Measurements from ENCODE around the gene MTSS2.

MTSS2 gene, protein sequence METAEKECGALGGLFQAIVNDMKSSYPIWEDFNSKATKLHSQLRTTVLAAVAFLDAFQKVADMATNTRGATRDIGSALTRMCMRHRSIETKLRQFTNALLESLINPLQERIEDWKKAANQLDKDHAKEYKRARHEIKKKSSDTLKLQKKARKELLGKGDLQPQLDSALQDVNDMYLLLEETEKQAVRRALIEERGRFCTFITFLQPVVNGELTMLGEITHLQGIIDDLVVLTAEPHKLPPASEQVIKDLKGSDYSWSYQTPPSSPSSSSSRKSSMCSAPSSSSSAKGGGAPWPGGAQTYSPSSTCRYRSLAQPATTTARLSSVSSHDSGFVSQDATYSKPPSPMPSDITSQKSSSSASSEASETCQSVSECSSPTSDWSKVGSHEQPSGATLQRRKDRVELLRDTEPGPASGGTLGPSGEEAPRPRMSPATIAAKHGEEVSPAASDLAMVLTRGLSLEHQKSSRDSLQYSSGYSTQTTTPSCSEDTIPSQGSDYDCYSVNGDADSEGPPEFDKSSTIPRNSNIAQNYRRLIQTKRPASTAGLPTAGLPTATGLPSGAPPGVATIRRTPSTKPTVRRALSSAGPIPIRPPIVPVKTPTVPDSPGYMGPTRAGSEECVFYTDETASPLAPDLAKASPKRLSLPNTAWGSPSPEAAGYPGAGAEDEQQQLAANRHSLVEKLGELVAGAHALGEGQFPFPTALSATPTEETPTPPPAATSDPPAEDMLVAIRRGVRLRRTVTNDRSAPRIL

DNA sequence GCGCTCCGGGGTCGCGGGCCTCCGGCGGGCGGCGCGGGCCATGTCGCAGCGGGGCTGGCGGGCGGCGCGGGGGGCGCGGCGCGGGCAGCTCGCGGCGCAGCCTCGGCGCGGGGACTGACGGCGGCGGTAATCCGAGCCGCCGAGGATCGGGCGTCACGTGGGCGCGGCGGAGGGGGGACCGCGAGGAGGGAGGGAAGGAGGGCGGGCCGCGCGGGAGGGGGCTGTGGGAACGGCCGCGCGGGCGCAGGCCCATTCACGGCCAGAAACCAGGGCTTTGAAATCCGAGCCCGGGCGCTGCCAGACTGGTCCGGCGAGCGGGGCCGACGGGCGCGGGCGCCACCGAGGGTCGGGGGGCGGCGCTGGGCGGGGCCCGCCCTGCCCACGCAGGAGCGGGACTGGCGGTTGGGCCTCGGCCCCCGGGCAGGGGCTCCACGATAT lies at the start of gene MTSS2:
MTSS2 (minus strand) TSS at position 116 of the 438 bp plus-strand sequence. CDS start 262 bp downstream, outside the sequence.
- Mint-ChIP-seq H3K27me3 (no peaks in the 10 kb centered on the region), H3K4me3 (peak within 1 kb of the TSS; percentile 77), H3K27ac (peak within 1 kb of the TSS; percentile 50), H3K4me1 (ENCODE audit: low read depth) (peaks cover 10% of the 10 kb centered on the region), H3K9me3 (ENCODE audit: low read depth) (no peaks in the 10 kb centered on the region), H3K36me3 (no peaks in the 10 kb centered on the region)

DNA sequence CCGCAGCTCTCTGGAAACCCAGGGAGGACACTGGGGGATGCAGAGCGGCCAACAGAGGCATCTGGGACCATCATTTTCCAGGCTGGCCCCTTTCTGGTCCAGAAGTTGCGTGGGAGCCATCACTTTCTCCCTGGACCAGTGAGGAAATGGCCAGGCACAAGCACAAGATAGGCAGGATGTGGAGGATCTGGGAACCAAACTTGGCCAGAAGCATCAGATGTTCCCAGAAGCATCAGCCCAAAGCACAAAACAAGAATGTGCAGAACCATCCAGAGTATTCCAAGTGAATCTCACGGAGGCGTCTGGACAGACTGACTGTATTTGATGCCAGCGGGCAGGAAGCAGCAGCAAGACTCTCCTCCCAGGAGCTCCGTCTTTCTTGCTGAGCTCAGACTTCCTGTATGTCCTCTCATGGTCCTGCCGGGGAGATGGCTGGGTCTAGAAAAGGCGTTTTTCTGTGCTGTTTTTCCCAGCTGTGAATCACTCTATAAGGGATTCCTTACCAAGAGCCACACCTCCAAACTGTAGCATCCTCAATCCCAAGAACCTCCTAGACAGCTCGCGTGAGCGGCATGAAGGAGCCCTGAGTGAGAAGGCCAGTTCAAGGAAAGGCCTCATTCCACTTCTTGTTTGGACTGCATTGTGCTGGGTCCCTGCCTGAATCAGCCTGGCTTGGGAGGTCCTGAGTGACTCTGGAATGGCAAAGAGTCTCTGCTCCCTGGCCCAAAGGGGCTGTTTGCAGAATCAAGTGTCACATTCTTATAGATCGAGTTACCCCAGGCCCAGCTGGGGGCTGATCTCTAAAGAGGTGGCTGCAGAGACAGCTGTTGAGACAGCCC lies 49.5 kb upstream of the MTSS2 start:
- no peaks in the 10 kb centered on the region for H3K9me3 Mint-ChIP-seq (ENCODE audit: low read depth)
- peaks cover 57% of the 10 kb centered on the region for H3K4me1 Mint-ChIP-seq (ENCODE audit: low read depth)
- peak overlapping the region; percentile 64 for H3K4me3 Mint-ChIP-seq
- no peaks in the 10 kb centered on the region for H3K27me3 Mint-ChIP-seq
- peaks cover 17% of the 10 kb centered on the region for H3K36me3 Mint-ChIP-seq
- peak overlapping the region; percentile 100 for H3K27ac Mint-ChIP-seq

DNA sequence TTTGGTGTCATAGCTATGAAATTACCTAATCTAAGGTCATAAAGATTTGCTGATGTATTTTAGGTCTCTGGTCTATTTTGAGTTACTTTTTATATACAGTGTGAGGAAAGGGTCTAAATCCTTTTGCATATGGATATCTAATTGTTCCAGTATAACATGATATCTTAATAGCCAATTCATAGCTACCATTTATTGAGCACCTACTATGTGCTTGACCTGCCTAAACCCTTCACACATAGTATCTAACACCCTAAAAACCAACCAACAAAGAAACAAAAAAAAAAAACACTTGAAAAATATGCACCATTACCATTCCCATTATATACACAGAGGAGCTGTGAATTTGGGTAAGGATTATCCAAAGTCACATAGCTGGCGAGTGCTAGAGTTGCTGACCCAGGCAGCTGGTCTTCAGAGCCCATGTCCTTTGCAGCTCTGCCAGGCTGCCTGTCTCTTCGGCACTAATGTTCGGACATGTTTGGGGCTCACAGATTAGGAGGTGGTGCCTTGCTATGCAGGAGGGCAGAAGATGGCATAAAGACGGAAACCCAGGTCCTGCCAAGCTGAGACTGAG lies 48.8 kb upstream of the MTSS2 start:
- Mint-ChIP-seq H3K4me1 (ENCODE audit: low read depth) (peaks cover 50% of the 10 kb centered on the region), H3K9me3 (ENCODE audit: low read depth) (no peaks in the 10 kb centered on the region), H3K4me3 (no peak overlapping the region), H3K27me3 (no peaks in the 10 kb centered on the region), H3K36me3 (peaks cover 23% of the 10 kb centered on the region), H3K27ac (peak overlapping the region; percentile 58)

DNA sequence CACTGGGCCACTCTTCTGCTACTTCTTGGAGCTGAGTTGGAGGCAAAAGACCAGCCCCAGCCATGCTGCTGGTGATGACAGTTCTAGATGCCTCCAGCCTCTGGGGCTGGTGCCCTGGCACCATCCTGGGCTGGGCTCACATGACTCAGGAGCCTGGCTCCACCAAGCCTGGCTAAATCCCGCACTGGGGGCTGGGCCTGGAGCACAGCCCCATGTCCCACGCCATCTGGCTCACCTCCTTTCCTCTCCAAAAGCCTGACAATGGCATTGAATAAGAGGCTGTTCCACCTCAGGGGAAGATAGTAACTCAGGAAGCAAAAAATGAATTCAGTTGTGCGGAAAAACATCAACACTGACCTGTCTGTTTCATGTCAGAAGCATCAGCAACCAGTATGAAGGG lies 45.1 kb upstream of the MTSS2 start:
- Mint-ChIP-seq H3K27me3 (no peaks in the 10 kb centered on the region), H3K27ac (no peak overlapping the region)

DNA sequence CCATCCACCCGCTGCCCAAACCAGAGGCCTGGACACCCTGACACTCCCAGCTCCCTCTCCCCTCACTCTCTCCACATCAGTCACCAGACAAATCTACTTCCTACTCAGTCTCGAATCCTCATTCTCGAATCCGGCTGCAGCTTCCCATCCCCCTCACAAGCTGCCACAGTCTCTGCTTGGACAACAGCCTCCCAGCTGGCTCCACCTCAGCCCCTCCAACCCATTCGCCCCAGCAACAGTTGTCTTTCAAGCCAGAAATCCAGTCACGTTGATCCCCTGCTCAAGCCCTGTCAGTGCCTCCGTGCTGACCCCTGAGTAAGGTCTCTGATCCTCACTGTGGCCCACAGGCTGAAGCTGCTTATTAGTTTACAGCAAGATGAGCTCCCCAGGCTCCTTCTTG lies 44.2 kb upstream of the MTSS2 start:
- H3K4me3 Mint-ChIP-seq: no peak overlapping the region
- peaks cover 21% of the 10 kb centered on the region for H3K36me3 Mint-ChIP-seq
- H3K9me3 Mint-ChIP-seq (ENCODE audit: low read depth): no peaks in the 10 kb centered on the region
- no peaks in the 10 kb centered on the region for H3K27me3 Mint-ChIP-seq
- H3K27ac Mint-ChIP-seq: no peak overlapping the region
- H3K4me1 Mint-ChIP-seq (ENCODE audit: low read depth): peaks cover 6% of the 10 kb centered on the region

More for the DNA sequence above, 45.1 kb upstream of the MTSS2 start:
- Mint-ChIP-seq H3K4me1 (ENCODE audit: low read depth) (peaks cover 14% of the 10 kb centered on the region), H3K4me3 (no peak overlapping the region), H3K36me3 (peaks cover 21% of the 10 kb centered on the region), H3K9me3 (ENCODE audit: low read depth) (no peaks in the 10 kb centered on the region)

DNA sequence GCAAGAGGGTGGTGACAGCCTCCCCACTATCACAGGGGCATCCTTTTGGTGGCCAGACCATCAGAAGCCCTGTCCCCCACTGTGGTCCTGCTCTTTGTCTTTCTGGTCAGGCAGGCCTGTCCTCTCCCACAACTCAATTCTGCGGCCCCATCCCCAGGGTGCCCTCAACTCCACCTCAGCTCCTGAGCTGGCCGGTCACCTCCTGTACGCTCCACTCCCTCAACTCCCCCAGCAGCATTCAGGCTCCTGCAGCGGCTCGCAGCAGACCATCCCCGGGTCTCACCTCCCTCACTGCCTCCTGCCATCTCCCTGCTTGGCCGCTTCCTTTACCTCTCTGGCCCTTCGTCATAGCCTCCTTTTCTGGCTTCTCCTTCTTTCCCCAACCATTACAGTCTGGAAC lies 43.4 kb upstream of the MTSS2 start:
- Mint-ChIP-seq H3K27ac (no peak overlapping the region), H3K27me3 (no peaks in the 10 kb centered on the region), H3K4me3 (no peak overlapping the region), H3K9me3 (ENCODE audit: low read depth) (no peaks in the 10 kb centered on the region), H3K36me3 (peaks cover 21% of the 10 kb centered on the region), H3K4me1 (ENCODE audit: low read depth) (no peaks in the 10 kb centered on the region)

DNA sequence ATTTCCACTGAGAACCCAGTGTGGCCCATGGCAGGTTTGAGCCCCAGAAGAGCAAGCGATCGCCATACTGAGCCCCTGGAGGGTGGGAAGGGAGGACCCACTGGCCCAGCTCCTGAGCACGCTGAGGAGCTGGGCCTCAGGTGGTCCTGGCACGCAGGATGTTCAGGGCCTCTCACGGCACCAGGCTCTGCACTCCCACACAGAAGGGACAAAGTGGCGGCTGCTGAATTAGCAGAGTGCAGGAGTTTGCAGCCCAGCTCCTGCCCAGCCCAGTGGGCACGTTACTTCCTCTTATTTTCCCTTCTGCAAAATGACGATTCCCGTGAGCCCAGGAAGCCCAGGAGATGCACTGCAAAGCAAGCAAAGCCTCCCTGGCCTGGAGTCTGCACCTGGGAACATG lies 42.3 kb upstream of the MTSS2 start:
- Mint-ChIP-seq H3K27ac (no peak overlapping the region), H3K4me3 (no peak overlapping the region), H3K9me3 (ENCODE audit: low read depth) (no peaks in the 10 kb centered on the region), H3K27me3 (no peaks in the 10 kb centered on the region), H3K36me3 (peaks cover 21% of the 10 kb centered on the region), H3K4me1 (ENCODE audit: low read depth) (no peaks in the 10 kb centered on the region)

DNA sequence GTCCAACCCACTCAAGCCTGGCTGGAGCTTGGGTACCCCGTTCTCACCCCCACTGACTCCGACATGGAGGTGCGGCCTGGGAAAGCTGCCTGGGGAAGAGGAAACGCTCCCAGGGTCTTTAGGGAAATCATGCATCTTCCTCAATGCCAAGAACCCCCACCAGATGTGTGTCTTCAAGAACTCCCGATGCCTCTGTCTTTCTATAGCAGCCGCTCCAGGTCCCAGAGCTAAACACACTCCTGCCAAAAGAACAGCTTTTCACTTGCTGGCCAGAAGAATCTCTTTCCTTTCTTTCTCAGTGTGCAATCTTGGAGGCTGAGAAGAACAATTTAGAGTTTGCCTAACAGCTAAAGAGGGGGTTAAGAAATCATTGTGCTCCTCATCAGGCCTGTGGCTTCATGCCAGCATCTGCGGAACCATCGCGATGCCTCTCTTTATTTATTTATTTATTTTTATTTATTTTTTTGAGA lies 41.1 kb upstream of the MTSS2 start:
- H3K4me3 Mint-ChIP-seq: no peak overlapping the region
- H3K27me3 Mint-ChIP-seq: no peaks in the 10 kb centered on the region
- H3K4me1 Mint-ChIP-seq (ENCODE audit: low read depth): no peaks in the 10 kb centered on the region
- H3K9me3 Mint-ChIP-seq (ENCODE audit: low read depth): no peaks in the 10 kb centered on the region
- H3K27ac Mint-ChIP-seq: no peak overlapping the region
- H3K36me3 Mint-ChIP-seq: peaks cover 20% of the 10 kb centered on the region

DNA sequence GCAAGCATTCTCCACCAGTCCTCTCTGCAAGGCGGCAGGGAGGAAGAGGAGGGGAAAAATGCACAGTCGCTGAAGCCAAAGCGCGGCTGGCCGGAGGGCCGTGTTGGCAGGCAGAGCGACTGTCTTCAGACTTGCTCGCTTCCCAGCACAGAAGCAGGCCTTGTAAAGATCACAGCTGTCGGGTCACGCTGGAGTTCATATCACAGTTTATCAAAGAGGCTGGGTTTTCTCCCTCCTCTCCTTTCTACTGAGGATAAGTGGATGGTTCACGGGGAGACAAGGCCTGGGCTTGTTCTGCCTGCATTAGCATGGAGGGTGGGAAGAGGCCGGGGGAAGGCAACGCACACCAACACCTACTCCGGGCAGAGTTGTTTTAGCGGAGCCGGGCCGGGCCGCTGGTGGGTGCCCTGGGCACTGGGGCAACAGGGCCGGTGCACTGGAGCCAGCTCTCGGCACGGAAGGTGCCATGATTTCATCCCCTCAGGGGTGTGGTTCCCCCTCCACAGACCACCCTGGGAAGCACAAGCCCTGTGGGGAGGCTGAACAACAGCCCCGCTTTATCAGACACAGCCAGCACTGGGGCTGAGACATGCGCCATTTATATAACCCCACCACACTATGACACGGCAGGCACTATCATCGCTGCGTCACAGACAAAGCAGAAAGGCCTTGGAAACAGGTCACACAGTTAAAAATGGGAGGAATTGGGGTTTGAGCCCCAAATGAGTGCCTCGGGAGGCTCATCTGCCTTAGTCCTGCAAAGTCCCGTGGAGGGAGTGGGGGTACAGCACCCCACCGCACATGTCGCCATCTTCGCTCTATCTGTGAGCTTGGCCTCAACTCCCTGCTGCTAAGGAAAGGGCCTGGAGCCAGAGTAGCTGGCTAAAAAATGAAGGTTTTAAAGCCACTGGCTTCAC lies 40.3 kb upstream of the MTSS2 start:
- no peaks in the 10 kb centered on the region for H3K27me3 Mint-ChIP-seq
- H3K27ac Mint-ChIP-seq: no peak overlapping the region
- peaks cover 16% of the 10 kb centered on the region for H3K36me3 Mint-ChIP-seq
- no peaks in the 10 kb centered on the region for H3K9me3 Mint-ChIP-seq (ENCODE audit: low read depth)
- H3K4me1 Mint-ChIP-seq (ENCODE audit: low read depth): no peaks in the 10 kb centered on the region
- no peak overlapping the region for H3K4me3 Mint-ChIP-seq

DNA sequence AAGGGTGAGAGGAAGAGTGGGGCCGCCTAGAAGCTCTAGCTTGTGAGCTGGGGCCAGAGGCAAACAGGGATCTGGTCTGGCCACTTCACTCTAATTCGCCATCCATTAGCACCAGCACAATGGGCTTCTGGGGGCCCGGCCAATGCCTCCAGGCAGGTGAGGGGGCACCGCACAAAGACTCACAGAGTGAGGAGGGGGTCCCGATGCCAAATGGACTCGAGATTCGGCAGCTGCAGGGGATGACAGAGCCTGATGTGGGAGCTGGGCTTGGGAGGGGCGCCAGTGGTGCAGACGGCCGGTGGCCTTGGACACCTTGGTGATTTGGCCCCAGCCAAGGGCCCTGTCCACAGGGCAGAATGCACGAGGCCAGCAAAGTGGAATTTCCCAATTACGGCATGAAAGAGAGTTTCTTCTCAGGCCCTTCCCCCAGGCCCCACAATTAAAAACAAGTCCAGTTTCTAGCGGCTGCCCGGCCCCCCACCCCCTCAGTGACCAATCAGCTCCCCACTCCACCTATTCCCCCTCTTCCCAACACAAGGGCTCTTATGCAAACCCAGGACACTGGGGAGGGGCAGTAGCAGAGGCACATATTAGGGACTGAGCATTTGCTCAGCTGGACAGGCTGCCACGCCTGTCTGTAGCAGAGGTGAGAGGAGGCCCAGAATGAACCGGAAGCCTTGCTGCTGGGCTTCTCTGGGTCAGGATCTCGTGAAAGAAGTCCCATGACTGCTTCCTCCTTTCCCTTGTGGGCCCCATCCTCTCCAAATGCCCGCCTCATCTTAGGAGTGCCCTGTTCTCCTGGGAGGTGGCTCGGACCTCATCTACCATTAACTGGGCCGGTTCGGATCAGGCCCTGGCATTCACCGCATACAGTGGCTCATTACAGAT lies 39.4 kb upstream of the MTSS2 start:
- H3K36me3 Mint-ChIP-seq: peaks cover 16% of the 10 kb centered on the region
- no peaks in the 10 kb centered on the region for H3K9me3 Mint-ChIP-seq (ENCODE audit: low read depth)
- H3K4me3 Mint-ChIP-seq: no peak overlapping the region
- no peak overlapping the region for H3K27ac Mint-ChIP-seq
- H3K27me3 Mint-ChIP-seq: no peaks in the 10 kb centered on the region
- no peaks in the 10 kb centered on the region for H3K4me1 Mint-ChIP-seq (ENCODE audit: low read depth)

DNA sequence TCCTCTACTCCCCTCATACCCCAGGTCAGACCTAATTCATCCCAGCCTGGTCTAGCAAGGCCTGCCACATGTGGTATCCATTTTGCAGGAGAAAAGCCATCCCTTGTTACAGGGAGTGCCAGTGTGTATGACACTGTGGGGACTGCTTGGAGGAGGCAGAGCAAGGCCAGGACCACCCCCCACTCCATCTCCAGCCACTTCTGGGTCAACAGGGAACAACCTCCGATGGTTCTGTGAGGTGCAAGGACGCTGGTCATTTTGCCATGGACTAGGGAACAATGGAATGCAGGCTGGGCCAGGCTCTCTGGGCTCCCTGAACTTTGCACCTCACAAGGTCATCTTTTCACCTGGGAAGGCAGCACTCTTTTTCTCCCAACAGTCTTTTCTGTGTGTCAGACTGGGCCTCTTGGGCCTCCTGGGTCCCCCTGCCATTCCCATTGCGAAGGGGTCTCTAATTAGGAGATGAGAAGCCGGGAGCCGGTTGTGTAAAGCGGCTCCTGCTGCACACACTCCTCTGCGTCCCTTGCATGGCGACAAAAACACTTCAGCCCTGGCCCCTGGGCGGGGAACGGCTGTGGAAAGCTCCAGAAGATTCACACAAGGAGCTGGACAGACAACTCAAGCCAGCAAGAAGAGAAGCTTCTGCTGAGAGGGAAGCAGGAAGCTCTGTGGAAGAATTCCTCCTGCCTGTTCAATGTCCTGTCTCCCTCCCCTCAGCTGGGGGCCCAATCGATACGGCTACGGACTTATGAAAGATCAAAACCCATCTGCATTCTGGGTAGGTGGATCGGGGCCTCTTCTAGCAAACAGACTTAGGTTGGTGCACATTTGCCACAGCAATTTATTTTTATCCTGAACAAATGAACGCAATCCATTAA lies 38.5 kb upstream of the MTSS2 start:
- peaks cover 12% of the 10 kb centered on the region for H3K36me3 Mint-ChIP-seq
- H3K27ac Mint-ChIP-seq: no peak overlapping the region
- no peaks in the 10 kb centered on the region for H3K4me1 Mint-ChIP-seq (ENCODE audit: low read depth)
- H3K9me3 Mint-ChIP-seq (ENCODE audit: low read depth): no peaks in the 10 kb centered on the region
- no peak overlapping the region for H3K4me3 Mint-ChIP-seq
- no peaks in the 10 kb centered on the region for H3K27me3 Mint-ChIP-seq

DNA sequence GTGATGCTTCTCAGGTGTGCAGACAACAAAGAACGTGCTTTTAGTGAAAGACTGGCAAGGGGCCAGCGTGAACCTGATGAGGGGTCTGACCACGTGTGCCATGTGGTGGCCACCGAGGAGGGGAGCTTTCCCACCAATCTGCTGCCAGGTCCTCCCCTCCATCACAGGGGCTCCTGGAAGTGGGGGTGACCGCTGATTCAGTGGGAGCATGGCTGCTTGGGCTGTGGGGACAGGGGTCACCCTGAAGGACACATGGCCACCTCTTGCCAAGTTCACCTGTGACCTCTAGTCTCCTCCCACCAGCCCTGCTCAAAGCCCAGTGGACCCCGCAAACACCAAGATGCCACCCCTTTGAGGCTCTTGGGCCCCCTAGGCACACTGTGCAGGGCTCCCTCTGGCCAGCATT lies 37.9 kb upstream of the MTSS2 start:
- H3K9me3 Mint-ChIP-seq (ENCODE audit: low read depth): no peaks in the 10 kb centered on the region
- no peaks in the 10 kb centered on the region for H3K27me3 Mint-ChIP-seq
- H3K4me3 Mint-ChIP-seq: no peak overlapping the region
- H3K36me3 Mint-ChIP-seq: peaks cover 15% of the 10 kb centered on the region
- no peak overlapping the region for H3K27ac Mint-ChIP-seq
- H3K4me1 Mint-ChIP-seq (ENCODE audit: low read depth): no peaks in the 10 kb centered on the region
